Glutamatergic neuron (in vitro differentiated cells): ENCODE data around the gene TBX15. TPM values are rescaled to one million over a fixed set of nuclear protein-coding genes. Genes with fewer than 3 reads are reported as not detected.

ENCODE experiments used
- DNase-seq: peaks from one replicate; pipeline ENCODE4 v3.0.0; 2022
- H3K27ac Mint-ChIP-seq: one replicate; pipeline ENCODE4 v1.8.0; 2020; ENCODE audit warnings: mild to moderate bottlenecking, mixed read lengths, inconsistent platforms; ENCODE audit not compliant: unreplicated experiment
- H3K27me3 Mint-ChIP-seq: one replicate; pipeline ENCODE4 v1.8.0; 2020; ENCODE audit warnings: mild to moderate bottlenecking, moderate library complexity, mixed read lengths, inconsistent platforms; ENCODE audit not compliant: unreplicated experiment
- H3K36me3 Mint-ChIP-seq: one replicate; pipeline ENCODE4 v1.8.0; 2020; ENCODE audit warnings: mild to moderate bottlenecking, mixed read lengths, inconsistent platforms; ENCODE audit not compliant: unreplicated experiment
- H3K4me1 Mint-ChIP-seq: one replicate; pipeline ENCODE4 v1.8.0; 2020; ENCODE audit warnings: mild to moderate bottlenecking, low read depth, mixed read lengths, inconsistent platforms; ENCODE audit not compliant: unreplicated experiment
- H3K4me3 Mint-ChIP-seq: one replicate; pipeline ENCODE4 v1.8.0; 2020; ENCODE audit warnings: mild to moderate bottlenecking, mixed read lengths, inconsistent platforms; ENCODE audit not compliant: unreplicated experiment
- H3K9me3 Mint-ChIP-seq: one replicate; pipeline ENCODE4 v1.8.0; 2020; ENCODE audit warnings: mild to moderate bottlenecking, moderate library complexity, mixed read lengths, inconsistent platforms; ENCODE audit not compliant: unreplicated experiment
- total RNA-seq: library from RNA; stranded (reverse); fragmentation: NEBNext Ultra II Directional; extraction: Animal tissue kit (Norgen Biotek cat#: 25700); gene quantifications from one replicate; pipeline ENCODE4 v1.2.1, GENCODE V29; 2021; ENCODE audit not compliant: unreplicated experiment
- TF ChIP-seq, protein P1 (sequence below): fragments of 200-600 bp; sonication (generic); IDR thresholded peaks from one replicate; pipeline ENCODE4 v1.5.0; 2021; ENCODE audit not compliant: partially characterized antibody, unreplicated experiment

The TBX15 gene
- total RNA-seq, 1 donor from 2014 or later = 0.69 TPM

DNA sequence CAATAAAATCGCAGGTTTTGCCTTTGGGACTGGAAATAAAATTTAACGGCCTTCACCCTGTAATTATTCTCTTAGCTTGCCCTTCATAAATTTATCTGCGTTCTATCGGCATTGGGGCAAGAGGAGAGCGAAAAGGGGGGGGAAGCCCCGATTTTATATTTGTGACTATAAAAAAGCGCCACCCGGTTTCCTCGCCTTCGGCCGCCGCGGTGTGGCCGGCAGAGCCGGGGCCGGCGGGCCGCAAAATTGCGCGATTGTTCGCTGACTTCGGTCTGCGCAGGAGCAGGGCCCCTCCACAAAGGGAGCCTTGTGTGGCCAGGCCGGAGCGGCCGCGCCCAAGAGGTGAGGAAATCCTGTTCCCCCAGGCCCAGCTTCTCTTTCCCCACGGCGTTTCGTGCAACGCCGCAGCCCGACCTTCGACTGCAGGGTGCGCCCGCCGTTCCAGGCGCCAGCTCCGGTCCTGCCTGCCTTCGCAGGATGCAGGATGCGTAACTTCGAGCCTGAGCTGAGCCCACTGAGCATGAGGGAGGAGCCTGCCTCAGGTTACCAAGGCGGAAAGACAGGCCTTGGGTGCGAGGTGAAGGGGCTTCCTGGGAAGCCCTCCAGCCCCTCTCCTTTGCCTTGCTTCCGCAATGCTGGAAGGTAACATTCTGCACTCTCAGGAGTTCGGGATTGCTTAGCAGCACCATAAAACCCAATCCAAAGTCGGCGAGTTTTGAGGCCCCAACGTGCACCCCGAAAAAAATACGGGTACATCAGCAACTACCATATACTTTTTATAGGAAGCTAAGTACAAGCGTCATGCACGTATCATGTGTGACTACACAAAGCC, 4.9 kb upstream of the TBX15 start:
- DNase-seq = peak; percentile 52
- peaks cover 4% of the 10 kb centered on the region for H3K36me3 Mint-ChIP-seq
- no peak overlapping the region for H3K27ac Mint-ChIP-seq
- H3K9me3 Mint-ChIP-seq = peaks cover 16% of the 10 kb centered on the region
- TF ChIP-seq, protein P1, sequence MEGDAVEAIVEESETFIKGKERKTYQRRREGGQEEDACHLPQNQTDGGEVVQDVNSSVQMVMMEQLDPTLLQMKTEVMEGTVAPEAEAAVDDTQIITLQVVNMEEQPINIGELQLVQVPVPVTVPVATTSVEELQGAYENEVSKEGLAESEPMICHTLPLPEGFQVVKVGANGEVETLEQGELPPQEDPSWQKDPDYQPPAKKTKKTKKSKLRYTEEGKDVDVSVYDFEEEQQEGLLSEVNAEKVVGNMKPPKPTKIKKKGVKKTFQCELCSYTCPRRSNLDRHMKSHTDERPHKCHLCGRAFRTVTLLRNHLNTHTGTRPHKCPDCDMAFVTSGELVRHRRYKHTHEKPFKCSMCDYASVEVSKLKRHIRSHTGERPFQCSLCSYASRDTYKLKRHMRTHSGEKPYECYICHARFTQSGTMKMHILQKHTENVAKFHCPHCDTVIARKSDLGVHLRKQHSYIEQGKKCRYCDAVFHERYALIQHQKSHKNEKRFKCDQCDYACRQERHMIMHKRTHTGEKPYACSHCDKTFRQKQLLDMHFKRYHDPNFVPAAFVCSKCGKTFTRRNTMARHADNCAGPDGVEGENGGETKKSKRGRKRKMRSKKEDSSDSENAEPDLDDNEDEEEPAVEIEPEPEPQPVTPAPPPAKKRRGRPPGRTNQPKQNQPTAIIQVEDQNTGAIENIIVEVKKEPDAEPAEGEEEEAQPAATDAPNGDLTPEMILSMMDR = no peak
- H3K4me3 Mint-ChIP-seq = peak overlapping the region; percentile 20
- H3K27me3 Mint-ChIP-seq = peaks cover 46% of the 10 kb centered on the region
- H3K4me1 Mint-ChIP-seq = peaks cover 9% of the 10 kb centered on the region

DNA sequence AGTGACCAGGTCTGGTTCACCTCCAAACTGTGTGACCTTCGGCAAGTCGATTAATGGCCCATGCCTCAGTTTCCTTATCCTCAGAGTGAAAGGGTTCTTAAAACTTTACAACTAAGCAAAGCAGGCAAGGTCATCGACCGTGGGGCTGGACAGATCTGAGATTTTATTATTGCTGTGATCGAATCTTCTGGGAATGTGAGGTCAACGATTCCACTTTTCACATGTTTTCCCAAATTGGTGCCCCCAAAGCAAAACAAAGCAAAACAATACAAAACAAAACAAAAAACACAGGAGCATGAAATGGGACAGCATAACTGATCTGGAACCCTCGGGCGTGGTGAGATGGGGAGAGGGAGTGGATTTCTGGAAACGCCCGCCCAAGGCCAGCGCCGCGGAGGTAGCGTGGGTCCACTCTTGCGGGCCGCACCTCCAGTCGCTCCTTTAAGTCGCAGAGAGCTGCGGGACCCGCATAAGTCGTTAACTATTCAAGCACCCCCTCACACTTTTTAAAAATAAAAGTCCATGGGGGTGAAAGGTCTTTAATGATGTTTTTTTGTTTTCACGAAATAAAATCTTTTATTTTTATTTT, 4.2 kb upstream of the TBX15 start:
- Mint-ChIP-seq H3K36me3 (peaks cover 4% of the 10 kb centered on the region), H3K9me3 (peaks cover 15% of the 10 kb centered on the region), H3K27me3 (peaks cover 43% of the 10 kb centered on the region), H3K27ac (no peak overlapping the region), H3K4me3 (no peak overlapping the region), H3K4me1 (peaks cover 9% of the 10 kb centered on the region)
- TF ChIP-seq, protein P1 = no peak
- DNase-seq = no peak

DNA sequence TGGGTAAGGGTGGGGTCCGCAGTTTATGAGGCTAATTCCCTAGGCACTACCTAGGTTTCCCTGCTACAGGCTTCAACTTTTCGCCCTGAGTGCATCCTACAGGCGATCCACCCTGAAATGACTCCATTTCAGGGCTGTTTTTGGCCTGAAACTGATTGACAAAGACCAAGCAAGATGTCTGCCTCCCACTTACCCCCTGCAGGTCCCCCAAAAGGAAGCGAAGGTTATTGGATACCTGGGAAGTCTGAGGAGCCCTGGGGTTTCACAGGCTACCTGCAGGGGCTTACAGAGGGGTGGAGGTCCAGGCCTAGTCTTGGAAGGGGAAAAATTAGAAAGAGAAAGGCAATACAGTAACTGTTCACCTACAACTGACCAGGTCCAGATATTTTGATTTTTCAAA, 3.3 kb upstream of the TBX15 start:
- Mint-ChIP-seq H3K9me3 (peaks cover 20% of the 10 kb centered on the region), H3K36me3 (peaks cover 11% of the 10 kb centered on the region), H3K4me3 (no peak overlapping the region), H3K27me3 (peaks cover 48% of the 10 kb centered on the region), H3K27ac (no peak overlapping the region), H3K4me1 (peaks cover 17% of the 10 kb centered on the region)
- no peak for DNase-seq
- TF ChIP-seq, protein P1 = no peak

DNA sequence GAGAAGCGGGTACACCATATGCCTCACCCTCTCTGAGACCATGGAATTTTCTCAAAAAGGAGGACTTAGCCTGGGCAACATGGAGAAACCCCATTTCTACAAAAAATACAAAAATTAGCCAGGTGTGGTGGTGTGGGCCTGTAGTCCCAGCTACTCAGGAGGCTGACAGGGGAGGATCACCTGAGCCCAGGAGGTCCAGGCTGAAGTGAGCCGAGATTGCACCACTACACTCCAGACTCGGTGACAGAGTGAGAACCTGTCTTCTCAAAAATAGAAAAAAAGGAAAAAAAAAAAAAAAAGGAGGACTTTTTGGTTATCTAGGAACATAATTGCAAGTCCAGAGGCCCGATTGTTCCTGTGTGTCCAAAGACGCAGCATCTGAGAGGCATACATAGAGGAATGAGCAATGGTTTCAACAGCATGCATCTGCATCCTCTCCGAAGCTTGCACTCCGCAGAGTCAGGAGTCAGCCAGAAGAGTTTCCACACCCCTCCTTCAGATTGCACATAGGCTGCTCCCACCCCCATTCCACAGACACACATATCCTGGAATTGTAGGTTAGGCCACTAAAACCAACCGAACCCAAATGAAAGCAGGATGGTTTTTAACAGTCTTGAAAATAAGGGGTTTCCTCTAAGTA, 2.5 kb upstream of the TBX15 start:
- Mint-ChIP-seq H3K36me3 (peaks cover 12% of the 10 kb centered on the region), H3K9me3 (peaks cover 23% of the 10 kb centered on the region), H3K27me3 (peaks cover 52% of the 10 kb centered on the region), H3K4me1 (peaks cover 24% of the 10 kb centered on the region), H3K27ac (peak overlapping the region; percentile 48), H3K4me3 (peak overlapping the region; percentile 34)
- TF ChIP-seq, protein P1 = no peak
- no peak for DNase-seq

DNA sequence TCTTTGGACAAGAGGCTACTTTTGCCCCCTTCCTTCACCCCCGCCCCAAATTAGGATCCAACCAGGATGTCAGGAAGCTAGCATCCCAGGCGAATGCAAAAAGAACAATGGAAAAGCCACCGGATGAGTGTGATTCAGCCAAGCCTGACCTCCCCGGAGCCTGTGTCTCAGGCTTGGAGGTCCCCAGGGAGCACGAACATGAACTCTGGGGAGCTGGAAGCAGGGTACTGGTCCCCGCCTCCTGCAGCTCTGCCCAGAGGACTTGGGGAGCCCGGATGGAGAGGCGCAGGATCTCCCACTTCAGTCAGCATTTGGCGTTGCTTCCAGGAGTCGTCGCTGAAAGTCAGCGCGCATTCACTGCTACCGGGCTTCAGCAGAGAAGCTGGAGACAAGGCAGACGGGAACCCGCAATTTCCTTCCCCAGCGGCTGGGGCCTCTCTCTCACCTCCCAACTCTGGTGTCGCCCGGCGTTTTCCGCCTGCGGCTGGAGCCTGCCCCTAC, 1.8 kb upstream of the TBX15 start:
- no peak overlapping the region for H3K4me3 Mint-ChIP-seq
- peak; percentile 33 for DNase-seq
- H3K9me3 Mint-ChIP-seq = peaks cover 28% of the 10 kb centered on the region
- TF ChIP-seq, protein P1 = no peak
- H3K27ac Mint-ChIP-seq = no peak overlapping the region
- H3K4me1 Mint-ChIP-seq = peaks cover 31% of the 10 kb centered on the region
- H3K36me3 Mint-ChIP-seq = peaks cover 12% of the 10 kb centered on the region
- H3K27me3 Mint-ChIP-seq = peaks cover 57% of the 10 kb centered on the region
